UCSD-AML1 (cell line): ENCODE data around the gene VPS29.
A peak's percentile ranks its signal among the peaks of the same experiment; 100 is the strongest.
"Not testable (repeated sequence)": the region's sequence is repeated elsewhere in the genome, so short reads cannot be mapped to it uniquely, and the experiment has no call there.

Experiments
- DNase-seq: peaks from one replicate; lab custom pipeline; 2025; ENCODE audit not compliant: unreplicated experiment; lab: John Stamatoyannopoulos, UW

VPS29 gene

GRCh38 chr12:110501752-110502738, at the start of gene VPS29, which contains the start of gene RAD9B:
TSS of gene VPS29 (minus strand) at chr12:110502111. CDS start at chr12:110502051, 60 bp downstream.
TSS of gene RAD9B (plus strand) at chr12:110502331. CDS start at chr12:110502338, 7 bp downstream.
- DNase-seq, result peak; percentile 98

GRCh38 chr12:110550981-110551380, 49.1 kb upstream of the VPS29 start:
- no peak for DNase-seq

- DNase-seq, result no peak
These were observed 47.8 kb upstream of the VPS29 start for GRCh38 chr12:110549716-110550115.

GRCh38 chr12:110548678-110549077, 46.8 kb upstream of the VPS29 start:
- DNase-seq, result no peak

GRCh38 chr12:110547090-110547489, 45.2 kb upstream of the VPS29 start:
- DNase-seq, result no peak

- no peak for DNase-seq
These were observed 44.4 kb upstream of the VPS29 start for GRCh38 chr12:110546339-110546738.

- no peak for DNase-seq
These were observed 43.9 kb upstream of the VPS29 start for GRCh38 chr12:110545812-110546211.

- DNase-seq, result not testable (repeated sequence)
These were observed 43.3 kb upstream of the VPS29 start for GRCh38 chr12:110545259-110545658.

- DNase-seq, result no peak
These were observed 42.1 kb upstream of the VPS29 start for GRCh38 chr12:110543965-110544364.

- no peak for DNase-seq
These were observed 41.5 kb upstream of the VPS29 start for GRCh38 chr12:110543252-110543959.

GRCh38 chr12:110540048-110540447, 38.1 kb upstream of the VPS29 start:
- DNase-seq, result no peak

- DNase-seq, result no peak
These were observed 37.1 kb upstream of the VPS29 start for GRCh38 chr12:110538869-110539622.

GRCh38 chr12:110537605-110538409, 35.9 kb upstream of the VPS29 start:
- DNase-seq, result no peak

- no peak for DNase-seq
These were observed 35.1 kb upstream of the VPS29 start for GRCh38 chr12:110536834-110537604.

- no peak for DNase-seq
These were observed 32.9 kb upstream of the VPS29 start for GRCh38 chr12:110534811-110535210.

GRCh38 chr12:110533607-110534006, 31.7 kb upstream of the VPS29 start:
- no peak for DNase-seq

- DNase-seq, result no peak
These were observed 30.7 kb upstream of the VPS29 start for GRCh38 chr12:110532644-110533043.

GRCh38 chr12:110531741-110532333, 29.9 kb upstream of the VPS29 start:
- no peak for DNase-seq

- no peak for DNase-seq
These were observed 28.6 kb upstream of the VPS29 start for GRCh38 chr12:110530511-110530910.
